ENCODE results near the gene TSPAN7.

- TF ChIP-seq CTCF (conservative IDR thresholded peaks at IDR 0.05) (no peak), EZH2 (IDR thresholded peaks at IDR 0.05; ENCODE audit: low read depth) (no peak)
These were observed 93.0 kb downstream of the TSPAN7 start for GRCh38 chrX:38654302-38654701.
